Naive thymus-derived CD4-positive, alpha-beta T cell (primary cell): ENCODE data around the gene TDRD10. TPM values are rescaled to one million over a fixed set of nuclear protein-coding genes. Genes with fewer than 3 reads are reported as not detected.

Source experiments
- ATAC-seq: fragments of 150-1000 bp; cut with Tn5 transposase; 2 replicates; pipeline ENCODE4 v1.10.0; 2021; ENCODE audit warnings: mild to moderate bottlenecking, moderate library complexity
- CTCF ChIA-PET: fragments of 350-600 bp; sonication (Branson Sonifier 250); formaldehyde crosslinking; loops from one replicate; lab custom pipeline; 2021; ENCODE audit warnings: antibody characterized with exemption; lab: Charles Lee
- POLR2A ChIA-PET: fragments of 350-600 bp; sonication (Branson Sonifier 250); formaldehyde crosslinking; loops from one replicate; lab custom pipeline; 2021; ENCODE audit warnings: antibody characterized with exemption, inconsistent platforms; lab: Charles Lee
- DNase-seq, 9 donors: peaks; one replicate each; pipeline versions ENCODE4 v3.0.0 to v3.0.0-alpha.2; 2020 to 2022; ENCODE audit warnings: mixed read lengths in 1 of 9
- H3K27ac ChIP-seq: one replicate; pipeline ENCODE4 v1.7.0; 2013; ENCODE audit warnings: mild to moderate bottlenecking, low read depth, low read length, moderate library complexity
- H3K27me3 ChIP-seq, 2 donors: one replicate each; pipeline ENCODE4 v1.7.0; 2013; ENCODE audit warnings: low read length in 2 of 2, mild to moderate bottlenecking in 2 of 2, moderate library complexity in 2 of 2; ENCODE audit not compliant: control insufficient read depth in 2 of 2, insufficient read depth in 2 of 2
- H3K36me3 ChIP-seq, 3 experiments: 1 replicate in 2 of 3; 2 replicates in 1 of 3; pipeline ENCODE4 v1.7.0; 2013; ENCODE audit warnings: low read length in 3 of 3, mild to moderate bottlenecking in 3 of 3, moderate library complexity in 1 of 3; ENCODE audit not compliant: insufficient read depth in 3 of 3, control insufficient read depth in 2 of 3
- H3K4me1 ChIP-seq, 2 donors: one replicate each; pipeline ENCODE4 v1.7.0; 2013; ENCODE audit warnings: low read length in 2 of 2, mild to moderate bottlenecking in 2 of 2, moderate library complexity in 1 of 2; ENCODE audit not compliant: control insufficient read depth in 2 of 2, insufficient read depth in 2 of 2
- H3K4me3 ChIP-seq: 2 replicates; pipeline ENCODE4 v1.7.0; 2013; ENCODE audit warnings: mild to moderate bottlenecking, low read length
- H3K9me3 ChIP-seq, 3 experiments: 1 replicate in 2 of 3; 2 replicates in 1 of 3; pipeline ENCODE4 v1.7.0; 2013; ENCODE audit warnings: low read length in 3 of 3; ENCODE audit not compliant: control insufficient read depth in 2 of 3
- H3K27ac Mint-ChIP-seq, 9 donors: one replicate each; pipeline ENCODE4 v1.8.0; 2020 to 2022; ENCODE audit warnings: mixed read lengths in 9 of 9, mild to moderate bottlenecking in 8 of 9, moderate library complexity in 5 of 9, inconsistent platforms in 2 of 9
- H3K27me3 Mint-ChIP-seq, 5 donors: one replicate each; pipeline ENCODE4 v1.8.0; 2021 to 2022; ENCODE audit warnings: mixed read lengths in 5 of 5, mild to moderate bottlenecking in 1 of 5
- H3K36me3 Mint-ChIP-seq, 5 donors: one replicate each; pipeline ENCODE4 v1.8.0; 2020 to 2022; ENCODE audit warnings: mixed read lengths in 5 of 5, mild to moderate bottlenecking in 3 of 5, inconsistent platforms in 1 of 5
- H3K4me1 Mint-ChIP-seq, 7 donors: one replicate each; pipeline ENCODE4 v1.8.0; 2020 to 2022; ENCODE audit warnings: mixed read lengths in 7 of 7, mild to moderate bottlenecking in 3 of 7, inconsistent platforms in 1 of 7
- H3K4me3 Mint-ChIP-seq, 10 donors: one replicate each; pipeline ENCODE4 v1.8.0; 2020 to 2022; ENCODE audit warnings: mild to moderate bottlenecking in 10 of 10, mixed read lengths in 10 of 10, moderate library complexity in 6 of 10, inconsistent platforms in 2 of 10
- H3K9me3 Mint-ChIP-seq, 11 donors: one replicate each; pipeline ENCODE4 v1.8.0; 2020 to 2022; ENCODE audit warnings: mixed read lengths in 11 of 11, mild to moderate bottlenecking in 4 of 11, inconsistent platforms in 1 of 11, moderate library complexity in 1 of 11
- intact Hi-C, 2 donors: fragments of 100-400 bp; cut with micrococcal nuclease; formaldehyde crosslinking; loops; one replicate each; pipeline ENCODE4 v1.15.1; 2023
- polyA plus RNA-seq, 2 donors: library from polyadenylated mRNA; unstranded; fragments of 300-500 nt; fragmentation: Illumina TruSeq; gene quantifications; one replicate each; pipeline ENCODE4 v1.2.3, GENCODE V29; 2021
- total RNA-seq, 6 experiments: library from RNA in 5 of 6; stranded (reverse) in 5 of 6; gene quantifications; 1 replicate in 5 of 6; 2 replicates in 1 of 6; pipeline ENCODE4 v1.2.3 and lab custom pipeline; 2021 to 2026

The TDRD10 gene
- total and polyA plus RNA-seq, 7 experiments from 2014 or later = 0.29 TPM; not detected in 6

- CTCF ChIA-PET = interaction anchor here (0.9 to 1.5 kb wide), 2 partner anchors 53 to 110 kb away, joined by 3 to 4 read pairs; partner anchors contain the start of gene IL6R
- POLR2A ChIA-PET = interaction anchor here (0.5 to 7.2 kb wide), 4 partner anchors 39 to 457 kb away, joined by 3 to 84 read pairs (median 4); partner anchors contain the start of gene IL6R
- H3K4me3 Mint-ChIP-seq = no peak overlapping the region
- H3K9me3 ChIP-seq = no peaks in the 10 kb centered on the region
- H3K4me3 ChIP-seq = no peak overlapping the region
- no peaks in the 10 kb centered on the region for H3K27me3 Mint-ChIP-seq
- peaks cover 0 to 3% (median 0%) of the 10 kb centered on the region in 11 donors for H3K9me3 Mint-ChIP-seq
- H3K4me1 ChIP-seq = peaks cover 16 to 37% of the 10 kb centered on the region in 2 donors
- H3K27me3 ChIP-seq = no peaks in the 10 kb centered on the region
- no peak for DNase-seq
- intact Hi-C loops = no loop called here
- no peak for ATAC-seq
- H3K27ac ChIP-seq = no peak overlapping the region
- H3K27ac Mint-ChIP-seq = peak overlapping the region in 6 of 9 donors; percentile 17 to 91 (median 76)
- peaks cover 0 to 40% (median 0%) of the 10 kb centered on the region in 3 experiments for H3K36me3 ChIP-seq
- peaks cover 4 to 40% (median 23%) of the 10 kb centered on the region in 5 donors for H3K36me3 Mint-ChIP-seq
- peaks cover 32 to 56% (median 49%) of the 10 kb centered on the region in 7 donors for H3K4me1 Mint-ChIP-seq
Measured at GRCh38 chr1:154459080-154459479, 42.9 kb upstream of the TDRD10 start.

GRCh38 chr1:154460695-154461260 is 41.2 kb upstream of the TDRD10 start:
- H3K9me3 ChIP-seq = no peaks in the 10 kb centered on the region
- ATAC-seq (no peak), DNase-seq (peak in 3 of 9 donors; percentile 23 to 36 (median 24))
- H3K36me3 Mint-ChIP-seq = peaks cover 0 to 33% (median 12%) of the 10 kb centered on the region in 5 donors
- peaks cover 0 to 3% (median 0%) of the 10 kb centered on the region in 11 donors for H3K9me3 Mint-ChIP-seq
- peak overlapping the region; percentile 53 for H3K27ac ChIP-seq
- intact Hi-C loops = no loop called here
- POLR2A ChIA-PET = interaction anchor here (0.6 to 7.2 kb wide), 4 partner anchors 19 to 172 kb away, joined by 3 to 84 read pairs (median 4); partner anchors contain the start of gene IL6R
- H3K4me1 Mint-ChIP-seq = peaks cover 37 to 67% (median 57%) of the 10 kb centered on the region in 7 donors
- no peaks in the 10 kb centered on the region for H3K27me3 Mint-ChIP-seq
- H3K4me3 Mint-ChIP-seq = peak overlapping the region in 9 of 10 donors; percentile 29 to 71 (median 61)
- peaks cover 0 to 28% (median 0%) of the 10 kb centered on the region in 3 experiments for H3K36me3 ChIP-seq
- H3K4me1 ChIP-seq = peaks cover 32 to 53% of the 10 kb centered on the region in 2 donors
- H3K27ac Mint-ChIP-seq = peak overlapping the region in 8 of 9 donors; percentile 80 to 94 (median 86)
- CTCF ChIA-PET = interaction anchor here (0.6 to 1.5 kb wide), 6 partner anchors 19 to 126 kb away, joined by 3 to 5 read pairs (median 4); partner anchors contain the start of gene IL6R
- H3K27me3 ChIP-seq = no peaks in the 10 kb centered on the region
- no peak overlapping the region for H3K4me3 ChIP-seq

- no peak overlapping the region for H3K4me3 ChIP-seq
- peak overlapping the region; percentile 58 to 96 (median 80) for H3K4me3 Mint-ChIP-seq
- peaks cover 38 to 78% of the 10 kb centered on the region in 2 donors for H3K4me1 ChIP-seq
- ATAC-seq (peak; percentile 82), DNase-seq (peak in 8 of 9 donors; percentile 50 to 79 (median 70))
- H3K36me3 Mint-ChIP-seq = peaks cover 0 to 16% (median 3%) of the 10 kb centered on the region in 5 donors
- intact Hi-C loops = loop anchor here (1.0 to 2.0 kb wide), 5 partner anchors 15 to 110 kb away; partner anchors contain the start of gene IL6R (in 1 of the 2)
- CTCF ChIA-PET = interaction anchor here (0.7 to 2.1 kb wide), 7 partner anchors 16 to 127 kb away, joined by 3 to 8 read pairs (median 6); no protein-coding TSS in a partner anchor
- peaks cover 0 to 12% (median 0%) of the 10 kb centered on the region in 3 experiments for H3K36me3 ChIP-seq
- H3K27me3 ChIP-seq = no peaks in the 10 kb centered on the region
- no peaks in the 10 kb centered on the region for H3K27me3 Mint-ChIP-seq
- POLR2A ChIA-PET = interaction anchor here (0.6 to 7.2 kb wide), 9 partner anchors 13 to 111 kb away, joined by 3 to 84 read pairs (median 3); partner anchors contain the start of gene IL6R
- H3K4me1 Mint-ChIP-seq = peaks cover 58 to 94% (median 81%) of the 10 kb centered on the region in 7 donors
- H3K9me3 Mint-ChIP-seq = peaks cover 0 to 3% (median 0%) of the 10 kb centered on the region in 11 donors
- peak overlapping the region; percentile 78 for H3K27ac ChIP-seq
- no peaks in the 10 kb centered on the region for H3K9me3 ChIP-seq
- H3K27ac Mint-ChIP-seq = peak overlapping the region; percentile 86 to 96 (median 94)
Measured at GRCh38 chr1:154463512-154463990, 38.5 kb upstream of the TDRD10 start.

- peaks cover 38 to 70% of the 10 kb centered on the region in 2 donors for H3K4me1 ChIP-seq
Measured at GRCh38 chr1:154465621-154466195, 36.3 kb upstream of the TDRD10 start.

GRCh38 chr1:154466206-154466605 is 35.8 kb upstream of the TDRD10 start:
- peak overlapping the region in 9 of 10 donors; percentile 3 to 96 (median 75) for H3K4me3 Mint-ChIP-seq
- POLR2A ChIA-PET = interaction anchor here (0.5 to 7.2 kb wide), 5 partner anchors 16 to 490 kb away, joined by 3 to 84 read pairs (median 3); partner anchors contain the start of genes IL6R and PBXIP1
- peak overlapping the region; percentile 67 to 98 (median 96) for H3K27ac Mint-ChIP-seq
- Histone ChIP-seq H3K4me3 (peak overlapping the region; percentile 24), H3K4me1 (peaks cover 38 to 65% of the 10 kb centered on the region in 2 donors), H3K27ac (peak overlapping the region; percentile 78), H3K36me3 (peaks cover 0 to 12% (median 0%) of the 10 kb centered on the region in 3 experiments), H3K9me3 (no peaks in the 10 kb centered on the region), H3K27me3 (no peaks in the 10 kb centered on the region)
- ATAC-seq (no peak), DNase-seq (no peak)
- H3K36me3 Mint-ChIP-seq = peaks cover 0 to 19% (median 3%) of the 10 kb centered on the region in 5 donors
- no peaks in the 10 kb centered on the region for H3K27me3 Mint-ChIP-seq
- H3K9me3 Mint-ChIP-seq = peaks cover 0 to 4% (median 0%) of the 10 kb centered on the region in 11 donors
- peaks cover 57 to 90% (median 75%) of the 10 kb centered on the region in 7 donors for H3K4me1 Mint-ChIP-seq
- intact Hi-C loops = no loop called here
- CTCF ChIA-PET = interaction anchor here (0.5 to 4.5 kb wide), 5 partner anchors 13 to 449 kb away, joined by 3 to 28 read pairs (median 5); no protein-coding TSS in a partner anchor

More at GRCh38 chr1:154465621-154466195, 36.3 kb upstream of the TDRD10 start:
- DNase-seq (no peak), ATAC-seq (no peak)
- H3K9me3 Mint-ChIP-seq = peaks cover 0 to 4% (median 0%) of the 10 kb centered on the region in 11 donors
- H3K4me1 Mint-ChIP-seq = peaks cover 59 to 92% (median 79%) of the 10 kb centered on the region in 7 donors
- CTCF ChIA-PET = interaction anchor here (0.5 to 4.5 kb wide), 10 partner anchors 12 to 449 kb away, joined by 3 to 28 read pairs (median 4); no protein-coding TSS in a partner anchor
- peak overlapping the region; percentile 78 for H3K27ac ChIP-seq
- peak overlapping the region; percentile 67 to 98 (median 96) for H3K27ac Mint-ChIP-seq
- POLR2A ChIA-PET = interaction anchor here (0.6 to 7.2 kb wide), 8 partner anchors 16 to 490 kb away, joined by 3 to 84 read pairs (median 4); partner anchors contain the start of genes IL6R and PBXIP1
- H3K4me3 ChIP-seq = peak overlapping the region; percentile 24
- H3K4me3 Mint-ChIP-seq = peak overlapping the region in 9 of 10 donors; percentile 45 to 96 (median 75)
- peaks cover 0 to 23% (median 3%) of the 10 kb centered on the region in 5 donors for H3K36me3 Mint-ChIP-seq
- no peaks in the 10 kb centered on the region for H3K9me3 ChIP-seq
- H3K27me3 ChIP-seq = no peaks in the 10 kb centered on the region
- H3K27me3 Mint-ChIP-seq = no peaks in the 10 kb centered on the region
- intact Hi-C loops = no loop called here
- H3K36me3 ChIP-seq = peaks cover 0 to 12% (median 0%) of the 10 kb centered on the region in 3 experiments
